Sigmoid colon (tissue), 7 donors: Measurements from ENCODE around the gene EXOSC2. TPM values are rescaled to one million over a fixed set of nuclear protein-coding genes. Genes with fewer than 3 reads are reported as not detected.

Source experiments
- DNase-seq: peaks from one replicate; pipeline ENCODE4 v3.0.0-alpha.2; 2019
- H3K27ac ChIP-seq, 4 donors: fragments of 200-600 bp; sonication (generic); one replicate each; pipeline ENCODE4 v1.5.1; 2016 to 2019; ENCODE audit warnings: mild to moderate bottlenecking in 1 of 4
- H3K27me3 ChIP-seq, 3 donors: fragments of 200-600 bp; sonication (generic); one replicate each; pipeline ENCODE4 v1.5.1; 2019; ENCODE audit warnings: mild to moderate bottlenecking in 1 of 3
- H3K36me3 ChIP-seq, 4 donors: fragments of 200-600 bp; sonication (generic); one replicate each; pipeline ENCODE4 v1.5.1; 2016 to 2019
- H3K4me1 ChIP-seq, 4 donors: fragments of 200-600 bp; sonication (generic); one replicate each; pipeline ENCODE4 v1.5.1; 2017 to 2019
- H3K4me3 ChIP-seq, 4 donors: fragments of 200-600 bp; sonication (generic); one replicate each; pipeline ENCODE4 v1.5.1; 2017 to 2019; ENCODE audit warnings: mild to moderate bottlenecking in 2 of 4, moderate library complexity in 1 of 4
- H3K9me3 ChIP-seq, 4 donors: fragments of 200-600 bp in 3 of 4; sonication (generic) in 3 of 4; one replicate each; pipeline versions ENCODE4 v1.5.1 to v1.6.1; 2013 to 2019
- EP300 ChIP-seq, 4 donors: sonication (generic); formaldehyde crosslinking; IDR thresholded peaks; one replicate each; pipeline ENCODE4 v1.6.1; 2017; ENCODE audit warnings: antibody characterized with exemption in 4 of 4
- POLR2A ChIP-seq, 2 donors: fragments of 450-650 bp; IDR thresholded peaks; one replicate each; pipeline ENCODE4 v1.6.1; 2016; ENCODE audit warnings: antibody characterized with exemption in 2 of 2, mild to moderate bottlenecking in 2 of 2, moderate library complexity in 2 of 2
- POLR2AphosphoS5 ChIP-seq, 4 donors: sonication (generic); formaldehyde crosslinking; IDR thresholded peaks; one replicate each; pipeline ENCODE4 v1.6.1; 2017; ENCODE audit warnings: antibody characterized with exemption in 4 of 4
- WGBS, 2 donors: extraction: QIAGEN DNeasy Blood & Tissue Kit; methylation state at CpG; one replicate each; pipeline ENCODE4 v1.1.7; 2013; 5-methylcytosine and 5-hydroxymethylcytosine counted together
- intact Hi-C: fragments of 100-400 bp; cut with DNase I; formaldehyde crosslinking; loops from one replicate; pipeline ENCODE4 v1.15.1; 2023
- polyA plus RNA-seq, 3 donors: library from polyadenylated mRNA; stranded (reverse); fragments of 200-250 nt; gene quantifications; one replicate each; pipeline ENCODE4 v1.2.3, GENCODE V29; 2013
- total RNA-seq, 4 donors: library from RNA; depleted of rRNA; stranded (reverse); fragments of >200 nt; gene quantifications; one replicate each; pipeline ENCODE4 v1.1.0, GENCODE V29; 2016
- TF ChIP-seq, protein P1 (sequence below), 4 experiments: fragments of 450-650 bp in 3 of 4; fragments of 200-600 bp in 1 of 4; IDR thresholded peaks; one replicate each; pipeline ENCODE4 v1.5.1; 2016 to 2019; ENCODE audit warnings: antibody characterized with exemption in 4 of 4, mild to moderate bottlenecking in 3 of 4, moderate library complexity in 2 of 4
- donor health status: healthy with polysubstance abuse.
- donor health status: Bipolar disorder and iron deficiency.
- donor health status: healthy.

The EXOSC2 gene
- total and polyA plus RNA-seq, 7 donors = 6.6 to 24.1 (median 12.5) TPM

DNA sequence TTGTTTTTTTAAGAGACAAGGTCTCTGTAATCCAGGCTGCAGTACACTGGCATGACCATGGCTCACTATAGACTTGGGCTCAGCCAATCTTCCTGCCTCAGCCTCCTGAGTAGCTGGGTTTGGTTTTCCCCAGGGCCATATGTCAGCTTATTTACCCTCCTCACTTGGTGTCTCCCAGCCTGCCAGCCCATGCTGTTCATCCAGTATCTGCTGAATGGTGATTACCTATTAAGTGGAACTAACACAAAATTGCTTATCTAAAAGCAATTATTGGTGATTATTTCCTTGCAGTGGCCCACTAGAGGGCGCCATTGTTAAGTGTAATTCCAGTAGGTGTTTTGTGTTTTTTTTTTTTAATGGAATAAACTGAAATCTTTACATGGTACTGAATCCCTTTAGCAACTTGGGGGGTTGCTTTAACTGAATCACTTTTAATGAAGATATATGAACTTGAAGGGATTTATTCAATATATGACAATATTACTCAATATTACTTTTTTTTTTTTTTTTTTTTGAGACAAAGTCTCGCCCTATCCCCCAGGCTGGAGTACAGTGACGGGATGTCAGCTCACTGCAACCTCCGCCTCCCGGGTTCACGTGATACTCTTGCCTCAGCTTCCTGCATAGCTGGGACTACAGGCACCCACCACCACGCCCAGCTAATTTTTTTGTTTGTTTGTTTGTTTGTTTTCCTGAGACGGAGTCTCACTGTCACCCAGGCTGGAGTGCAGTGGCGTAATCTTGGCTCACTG lies 13.8 kb downstream of the EXOSC2 start:
- Histone ChIP-seq H3K4me3 (no peak overlapping the region), H3K27ac (no peak overlapping the region), H3K36me3 (peaks cover 10 to 33% (median 18%) of the 10 kb centered on the region in 4 donors), H3K4me1 (peaks cover 0 to 6% (median 5%) of the 10 kb centered on the region in 4 donors), H3K27me3 (no peaks in the 10 kb centered on the region), H3K9me3 (no peaks in the 10 kb centered on the region)
- WGBS, 2 donors = 20 to 55% methylated on average over 9 of the region's 9 CpGs
- intact Hi-C loops = loop anchor here (2.0 kb wide), 2 partner anchors 63 to 159 kb away; no protein-coding TSS in a partner anchor
- TF ChIP-seq POLR2AphosphoS5 (IDR thresholded peaks at IDR 0.05) = no peak
- TF ChIP-seq, protein P1, sequence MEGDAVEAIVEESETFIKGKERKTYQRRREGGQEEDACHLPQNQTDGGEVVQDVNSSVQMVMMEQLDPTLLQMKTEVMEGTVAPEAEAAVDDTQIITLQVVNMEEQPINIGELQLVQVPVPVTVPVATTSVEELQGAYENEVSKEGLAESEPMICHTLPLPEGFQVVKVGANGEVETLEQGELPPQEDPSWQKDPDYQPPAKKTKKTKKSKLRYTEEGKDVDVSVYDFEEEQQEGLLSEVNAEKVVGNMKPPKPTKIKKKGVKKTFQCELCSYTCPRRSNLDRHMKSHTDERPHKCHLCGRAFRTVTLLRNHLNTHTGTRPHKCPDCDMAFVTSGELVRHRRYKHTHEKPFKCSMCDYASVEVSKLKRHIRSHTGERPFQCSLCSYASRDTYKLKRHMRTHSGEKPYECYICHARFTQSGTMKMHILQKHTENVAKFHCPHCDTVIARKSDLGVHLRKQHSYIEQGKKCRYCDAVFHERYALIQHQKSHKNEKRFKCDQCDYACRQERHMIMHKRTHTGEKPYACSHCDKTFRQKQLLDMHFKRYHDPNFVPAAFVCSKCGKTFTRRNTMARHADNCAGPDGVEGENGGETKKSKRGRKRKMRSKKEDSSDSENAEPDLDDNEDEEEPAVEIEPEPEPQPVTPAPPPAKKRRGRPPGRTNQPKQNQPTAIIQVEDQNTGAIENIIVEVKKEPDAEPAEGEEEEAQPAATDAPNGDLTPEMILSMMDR (IDR thresholded peaks at IDR 0.05) = peak; percentile 42 to 73 (median 64)
- TF ChIP-seq POLR2A (IDR thresholded peaks at IDR 0.05) = no peak
- DNase-seq = peak; percentile 77

DNA sequence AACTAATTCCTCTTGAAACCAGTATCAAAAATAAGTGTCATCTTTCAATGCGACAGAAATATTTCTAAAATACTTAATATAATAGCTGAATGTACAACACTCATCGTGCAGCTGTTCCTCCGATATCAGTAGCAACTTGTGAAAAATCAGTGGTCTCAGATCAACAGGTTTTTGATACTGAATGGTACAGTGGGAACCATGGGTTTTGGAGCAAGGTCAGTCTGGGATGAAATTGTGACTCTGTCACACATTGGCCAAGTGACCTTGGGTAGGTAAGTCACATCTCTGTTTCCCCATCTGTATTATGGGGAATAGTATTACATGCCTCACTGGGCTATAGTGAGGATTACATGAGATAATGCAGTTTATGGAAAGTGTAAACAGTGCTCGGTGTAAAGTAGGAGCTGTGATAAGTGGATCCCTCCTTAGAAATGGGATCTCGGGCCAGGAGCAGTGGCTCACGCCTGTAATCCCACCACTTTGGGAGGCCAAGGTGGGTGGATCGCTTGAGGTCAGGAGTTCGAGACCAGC lies 17.3 kb downstream of the EXOSC2 start:
- 74 to 76% methylated on average over 8 of the region's 8 CpGs for WGBS, 2 donors
- intact Hi-C loops = no loop called here
- Histone ChIP-seq H3K27me3 (no peaks in the 10 kb centered on the region), H3K4me3 (no peak overlapping the region), H3K36me3 (no peaks in the 10 kb centered on the region), H3K27ac (no peak overlapping the region), H3K9me3 (no peaks in the 10 kb centered on the region), H3K4me1 (peaks cover 0 to 30% (median 21%) of the 10 kb centered on the region in 4 donors)
- TF ChIP-seq POLR2A (IDR thresholded peaks at IDR 0.05) = no peak
- TF ChIP-seq EP300 (IDR thresholded peaks at IDR 0.05) = no peak
- TF ChIP-seq POLR2AphosphoS5 (IDR thresholded peaks at IDR 0.05) = no peak
- TF ChIP-seq, protein P1 (IDR thresholded peaks at IDR 0.05) = no peak
- no peak for DNase-seq

DNA sequence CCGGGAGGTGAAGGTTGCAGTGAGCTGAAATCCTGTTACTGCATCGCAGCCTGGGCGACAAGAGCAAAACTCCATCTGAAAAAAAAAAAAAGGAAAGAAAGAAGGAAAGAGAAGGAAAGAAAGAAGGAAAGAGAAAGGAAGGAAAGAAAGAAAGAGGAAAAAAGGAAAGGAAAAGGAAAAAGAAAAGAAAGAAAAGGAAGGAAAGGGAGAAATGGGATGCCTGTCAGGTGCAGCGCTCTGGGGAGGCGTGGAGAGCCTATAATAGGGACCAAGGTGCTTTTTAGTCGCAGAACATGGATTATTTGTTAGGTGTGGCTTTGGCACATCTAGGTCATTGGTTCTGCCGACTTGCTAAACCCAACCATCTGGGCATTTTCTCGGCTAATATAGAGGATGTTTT lies 17.9 kb downstream of the EXOSC2 start:
- Histone ChIP-seq H3K4me3 (no peak overlapping the region), H3K27me3 (no peaks in the 10 kb centered on the region), H3K9me3 (no peaks in the 10 kb centered on the region), H3K36me3 (no peaks in the 10 kb centered on the region), H3K27ac (no peak overlapping the region), H3K4me1 (peaks cover 0 to 36% (median 27%) of the 10 kb centered on the region in 4 donors)
- no peak for DNase-seq
- 56 to 84% methylated on average over 8 of the region's 8 CpGs for WGBS, 2 donors
- intact Hi-C loops = no loop called here
- TF ChIP-seq, protein P1 (IDR thresholded peaks at IDR 0.05) = no peak
- TF ChIP-seq POLR2AphosphoS5 (IDR thresholded peaks at IDR 0.05) (no peak), EP300 (IDR thresholded peaks at IDR 0.05) (no peak), POLR2A (IDR thresholded peaks at IDR 0.05) (no peak)

DNA sequence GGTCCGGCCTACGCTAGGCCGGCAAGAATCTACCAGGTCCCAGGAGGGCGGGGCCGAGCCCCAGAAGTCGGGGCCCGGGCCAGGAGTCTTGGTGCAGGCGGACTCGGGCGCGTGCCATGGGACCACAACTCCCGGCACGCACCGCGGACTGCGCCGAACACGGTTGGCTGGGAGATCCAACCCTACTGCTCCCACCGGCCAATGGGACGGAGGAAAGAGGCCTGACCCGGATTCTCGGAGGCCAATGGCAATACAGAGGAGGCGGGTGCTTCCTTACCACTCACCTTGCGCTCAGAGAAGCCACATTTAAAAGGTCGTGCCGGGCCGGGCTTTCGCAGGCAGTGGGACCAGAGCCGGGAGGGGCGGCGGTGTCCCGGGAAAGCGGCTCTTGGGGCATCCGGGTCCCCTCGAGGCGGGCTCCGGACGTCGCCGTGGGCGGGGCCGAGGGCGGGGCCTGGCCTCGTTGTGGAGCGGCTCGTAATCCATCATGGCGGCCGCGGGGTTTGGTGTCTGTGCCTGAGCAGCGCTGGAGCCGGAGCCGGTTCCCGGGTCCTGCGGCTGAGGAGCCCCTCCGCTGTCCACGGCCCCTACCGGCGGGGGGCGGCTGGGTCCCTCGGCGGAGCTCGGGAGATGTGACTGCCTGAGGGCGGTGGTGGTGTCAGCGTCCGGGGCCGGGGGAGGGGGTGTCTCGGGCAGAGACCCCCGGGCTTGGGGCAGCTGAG lies 19.1 kb downstream of the EXOSC2 start:
- WGBS, 2 donors = 1% methylated on average over 68 of the region's 68 CpGs
- Histone ChIP-seq H3K36me3 (no peaks in the 10 kb centered on the region), H3K4me3 (peak overlapping the region; percentile 55 to 100 (median 98)), H3K27me3 (no peaks in the 10 kb centered on the region), H3K4me1 (peaks cover 0 to 43% (median 34%) of the 10 kb centered on the region in 4 donors), H3K27ac (peak overlapping the region; percentile 97 to 99 (median 99)), H3K9me3 (no peaks in the 10 kb centered on the region)
- intact Hi-C loops = loop anchor here (1.0 kb wide), 1 partner anchor 151 kb away; no protein-coding TSS in a partner anchor
- peak; percentile 100 for DNase-seq
- peak; percentile 64 to 86 (median 78) for TF ChIP-seq POLR2AphosphoS5 (IDR thresholded peaks at IDR 0.05)
- no peak for TF ChIP-seq EP300 (IDR thresholded peaks at IDR 0.05)
- TF ChIP-seq POLR2A (IDR thresholded peaks at IDR 0.05) = peak; percentile 46 to 49
